ENCODE results near the gene CD302.

CD302 gene

GRCh38 chr2:159744363-159744762 lies 53.6 kb downstream of the CD302 start:
- Histone ChIP-seq H3K9me3 (ENCODE audit: severe bottlenecking) (no peaks in the 10 kb centered on the region), H3K4me3 (ENCODE audit: low read depth, low read length) (no peak overlapping the region), H3K27me3 (ENCODE audit: insufficient read depth, low read depth, severe bottlenecking) (no peaks in the 10 kb centered on the region), H3K27ac (no peak overlapping the region), H3K36me3 (peaks cover 90% of the 10 kb centered on the region)
- DNase-seq: no peak
- no peak for TF ChIP-seq CTCF (IDR thresholded peaks at IDR 0.05; ENCODE audit: low read depth, low read length)

GRCh38 chr2:159742846-159743245 lies 55.2 kb downstream of the CD302 start:
- Histone ChIP-seq H3K36me3 (peaks cover 89% of the 10 kb centered on the region), H3K4me3 (ENCODE audit: low read depth, low read length) (no peak overlapping the region), H3K27me3 (ENCODE audit: insufficient read depth, low read depth, severe bottlenecking) (no peaks in the 10 kb centered on the region), H3K27ac (no peak overlapping the region), H3K9me3 (ENCODE audit: severe bottlenecking) (no peaks in the 10 kb centered on the region)
- no peak for TF ChIP-seq CTCF (IDR thresholded peaks at IDR 0.05; ENCODE audit: low read depth, low read length)
- no peak for DNase-seq

GRCh38 chr2:159738509-159739390 lies 59.3 kb downstream of the CD302 start:
- no peak for DNase-seq
- peaks cover 88% of the 10 kb centered on the region for H3K36me3 ChIP-seq
- H3K27ac ChIP-seq: no peak overlapping the region
- no peaks in the 10 kb centered on the region for H3K27me3 ChIP-seq (ENCODE audit: insufficient read depth, low read depth, severe bottlenecking)
- no peak for TF ChIP-seq CTCF (IDR thresholded peaks at IDR 0.05; ENCODE audit: low read depth, low read length)
- H3K9me3 ChIP-seq (ENCODE audit: severe bottlenecking): no peaks in the 10 kb centered on the region
- no peak overlapping the region for H3K4me3 ChIP-seq (ENCODE audit: low read depth, low read length)

GRCh38 chr2:159737917-159738296 lies 60.1 kb downstream of the CD302 start:
- DNase-seq: no peak
- Histone ChIP-seq H3K27me3 (ENCODE audit: insufficient read depth, low read depth, severe bottlenecking) (no peaks in the 10 kb centered on the region), H3K36me3 (peaks cover 87% of the 10 kb centered on the region), H3K4me3 (ENCODE audit: low read depth, low read length) (no peak overlapping the region), H3K27ac (no peak overlapping the region), H3K9me3 (ENCODE audit: severe bottlenecking) (no peaks in the 10 kb centered on the region)
- no peak for TF ChIP-seq CTCF (IDR thresholded peaks at IDR 0.05; ENCODE audit: low read depth, low read length)

- no peaks in the 10 kb centered on the region for H3K27me3 ChIP-seq (ENCODE audit: insufficient read depth, low read depth, severe bottlenecking)
- peaks cover 87% of the 10 kb centered on the region for H3K36me3 ChIP-seq
- no peak overlapping the region for H3K27ac ChIP-seq
- H3K4me3 ChIP-seq (ENCODE audit: low read depth, low read length): no peak overlapping the region
- no peaks in the 10 kb centered on the region for H3K9me3 ChIP-seq (ENCODE audit: severe bottlenecking)
- no peak for TF ChIP-seq CTCF (IDR thresholded peaks at IDR 0.05; ENCODE audit: low read depth, low read length)
- no peak for DNase-seq
These were observed 60.6 kb downstream of the CD302 start for GRCh38 chr2:159737292-159737916.

All from WERI-Rb-1 (cell line).